NCI-H510A treated with DMSO at 0.1 percent for 48 hours (cell line): ENCODE results near the gene MED27.

Experiments
- DNase-seq: peaks from one replicate; lab custom pipeline; 2025; lab: John Stamatoyannopoulos, UW

MED27 gene

GRCh38 chr9:131836021-131836420 lies 243.6 kb downstream of the MED27 start:
- DNase-seq, result no peak

DNA sequence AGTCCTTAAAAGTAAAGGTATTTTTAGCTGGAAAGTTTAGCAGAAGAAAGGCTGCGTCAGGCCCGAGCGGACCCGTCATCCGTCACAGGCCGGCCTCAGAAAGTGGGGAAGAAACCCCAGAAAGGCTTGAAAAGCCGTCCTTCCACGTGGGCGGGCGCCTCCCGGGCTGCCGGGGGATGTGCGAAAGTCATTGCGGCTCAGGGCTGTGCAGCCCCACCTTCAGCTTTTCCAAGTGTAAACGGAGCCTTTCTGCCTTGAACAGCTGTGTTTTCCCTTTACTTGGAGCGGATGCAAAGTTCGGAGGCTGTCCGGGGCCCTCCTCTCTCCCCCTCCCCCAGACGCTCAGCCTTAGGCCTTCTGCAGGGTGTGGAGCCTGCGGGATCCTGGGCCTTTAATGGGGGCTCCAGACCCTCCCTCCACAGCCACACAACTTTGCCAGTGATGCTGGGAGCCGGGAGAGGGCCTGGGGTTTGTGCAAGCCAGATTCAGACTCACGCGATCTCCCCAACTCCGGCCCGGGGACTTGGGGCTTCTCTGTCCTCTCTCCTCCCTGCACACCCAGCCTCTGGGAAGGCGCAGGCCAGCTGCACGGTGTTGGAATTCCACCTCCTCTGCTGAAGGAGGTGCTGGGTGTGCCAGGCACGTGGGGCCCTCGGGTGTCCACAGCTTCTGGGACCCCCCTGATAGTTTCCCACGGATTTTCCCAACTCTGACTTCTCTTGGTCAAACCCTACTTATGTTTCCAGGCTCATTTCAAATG lies 244.3 kb downstream of the MED27 start:
- no peak for DNase-seq

- DNase-seq, result no peak
Measured at GRCh38 chr9:131834721-131835120, 244.9 kb downstream of the MED27 start.

- DNase-seq, result no peak
Measured at GRCh38 chr9:131833906-131834305, 245.8 kb downstream of the MED27 start.

DNA sequence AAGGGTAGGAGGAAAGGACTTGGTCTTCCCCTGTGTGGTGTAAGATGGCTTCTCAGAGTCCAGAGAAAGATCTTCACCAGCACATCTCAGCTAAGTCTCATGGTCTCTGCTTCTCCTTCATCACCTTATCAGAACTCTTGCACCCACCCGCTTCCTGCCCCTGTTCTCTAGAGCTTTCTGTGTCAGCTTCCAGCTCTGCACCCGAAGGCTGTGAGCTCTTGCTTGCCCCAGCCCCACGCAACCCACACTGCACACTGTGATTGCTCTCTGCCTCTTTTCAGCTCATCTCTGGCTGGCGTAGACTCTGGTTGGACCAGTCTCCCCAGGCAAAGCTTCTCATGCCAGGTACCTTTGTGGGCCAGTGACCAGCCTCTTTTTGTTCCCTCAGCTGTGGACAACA lies 246.6 kb downstream of the MED27 start:
- no peak for DNase-seq

DNA sequence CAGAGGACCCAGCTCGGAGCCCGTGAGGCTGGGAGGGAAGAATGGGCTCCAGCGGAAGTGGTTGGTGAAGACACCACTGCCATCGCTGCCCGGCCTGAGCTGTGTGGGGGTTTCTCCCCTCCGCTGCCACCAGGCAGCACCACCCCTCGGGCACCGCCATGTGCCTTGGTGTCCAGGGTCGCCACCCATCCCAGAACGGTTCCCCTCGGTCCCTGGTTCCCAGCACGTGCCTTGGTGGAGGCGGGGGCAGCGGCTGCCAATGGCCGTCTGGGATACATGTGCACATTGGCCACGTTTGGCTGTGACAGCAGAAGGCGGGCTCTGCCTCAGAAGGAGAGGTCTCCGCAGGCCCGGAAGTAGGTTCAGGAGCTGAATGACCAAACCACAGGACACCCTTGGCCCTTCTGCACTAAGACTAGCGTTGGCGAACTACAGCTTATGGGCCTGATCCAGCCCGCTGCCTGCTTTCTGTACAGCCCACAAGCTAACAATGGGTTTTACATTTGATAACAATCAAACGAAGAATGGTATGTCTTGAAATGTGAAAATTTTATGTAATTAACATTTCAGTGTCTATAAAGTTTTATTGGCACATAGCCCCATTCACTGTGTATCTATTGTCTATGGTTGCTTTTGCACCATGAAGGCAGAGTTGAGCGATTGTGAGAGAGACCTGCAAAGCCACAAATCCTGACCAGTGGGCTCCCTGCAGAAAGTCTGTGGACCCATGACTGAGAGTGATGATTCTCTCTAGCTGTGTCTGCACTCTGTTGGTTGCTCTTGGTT lies 248.1 kb downstream of the MED27 start:
- no peak for DNase-seq

GRCh38 chr9:131827821-131828369 lies 251.8 kb downstream of the MED27 start:
- DNase-seq, result no peak

DNA sequence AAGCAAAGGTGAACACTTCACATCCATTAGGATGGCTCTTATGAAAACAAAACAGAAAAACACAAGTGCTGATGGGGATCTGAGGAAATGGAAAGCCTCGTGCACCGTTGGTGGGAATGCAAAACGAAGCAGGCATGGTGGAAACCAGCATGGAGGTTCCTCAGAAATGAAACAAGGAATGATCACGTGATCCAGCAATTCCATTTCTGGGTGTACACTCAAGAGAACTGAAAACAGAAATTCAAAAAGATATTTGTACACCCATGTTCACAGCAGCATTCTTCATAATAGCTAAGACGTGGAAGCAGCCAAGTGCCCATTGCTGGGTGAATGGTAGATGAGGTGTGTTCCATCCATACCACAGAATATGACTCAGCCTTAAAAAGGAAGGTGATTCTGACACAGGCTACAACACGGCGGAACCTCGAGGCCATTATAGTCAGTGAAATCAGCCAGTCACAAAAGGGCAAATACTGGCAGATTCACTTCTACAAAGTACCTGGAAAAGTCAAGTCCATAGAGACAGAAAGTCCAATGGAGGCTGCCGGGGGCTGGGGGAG lies 252.6 kb downstream of the MED27 start:
- no peak for DNase-seq

GRCh38 chr9:131826053-131826452 lies 253.6 kb downstream of the MED27 start:
- DNase-seq, result no peak

- DNase-seq, result no peak
Measured at GRCh38 chr9:131824953-131825495, 254.6 kb downstream of the MED27 start.

DNA sequence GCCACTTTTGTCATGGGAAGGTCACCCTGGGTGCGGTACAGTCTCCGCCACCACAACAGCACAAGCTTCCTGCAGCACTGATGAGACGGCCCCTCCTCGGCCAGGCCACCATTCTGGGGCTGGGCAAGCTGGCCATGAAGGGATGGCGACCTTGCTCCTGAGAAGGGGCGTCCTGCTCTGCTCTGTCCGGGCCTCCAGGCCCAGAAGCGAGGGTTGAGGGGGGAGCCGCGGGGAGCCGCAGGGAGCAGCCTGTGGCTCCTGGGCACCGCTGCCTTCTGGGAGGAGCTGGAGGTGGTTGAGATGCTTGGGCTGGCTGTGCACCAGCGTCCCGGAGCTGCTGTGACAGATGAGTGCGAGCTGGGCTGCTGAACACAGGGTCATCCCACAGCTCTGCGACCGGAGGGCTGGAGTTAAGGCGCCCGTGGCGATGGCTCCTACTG lies 255.5 kb downstream of the MED27 start:
- no peak for DNase-seq

DNA sequence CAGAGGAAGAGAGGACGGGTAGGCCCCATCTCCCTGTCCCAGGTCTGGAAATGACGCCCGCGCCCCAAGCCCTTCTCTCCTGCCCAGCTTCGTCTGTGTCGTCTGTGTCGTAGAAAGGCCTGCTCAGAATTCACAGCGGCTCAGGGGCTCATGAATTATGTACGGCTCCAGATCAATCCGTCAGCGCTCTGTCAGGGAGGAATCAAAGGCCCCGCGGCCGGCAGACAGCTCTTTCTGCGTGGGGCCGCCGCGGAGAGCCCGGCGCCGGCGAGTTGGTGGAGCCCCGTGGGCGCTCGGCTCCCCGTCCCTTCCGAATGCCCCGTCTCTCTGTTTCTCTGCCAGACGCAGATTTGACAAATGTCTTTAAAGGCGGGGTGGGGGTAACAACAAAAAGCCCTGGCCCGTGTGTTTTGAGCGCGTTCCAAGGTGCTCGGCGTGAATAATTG lies 255.9 kb downstream of the MED27 start:
- DNase-seq, result no peak

DNA sequence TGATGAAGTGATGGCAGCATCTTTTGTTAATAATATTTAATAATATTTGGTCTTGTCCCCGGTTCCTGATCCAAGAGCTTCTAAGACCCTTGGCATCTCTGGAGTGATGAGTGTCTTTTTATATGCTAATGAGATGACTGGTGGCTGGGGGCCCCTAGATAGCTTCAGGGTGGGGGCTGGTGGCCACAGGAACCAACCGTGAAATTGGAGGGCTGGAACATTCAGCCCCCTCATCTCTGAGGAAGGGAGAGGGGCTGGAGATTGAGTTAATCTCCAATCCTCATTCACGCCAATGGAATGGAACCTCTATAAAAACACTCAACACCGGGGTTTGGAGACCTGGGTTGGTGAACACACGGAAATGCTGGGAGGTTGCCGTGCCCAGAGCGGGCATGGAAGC lies 261.6 kb downstream of the MED27 start:
- no peak for DNase-seq

DNA sequence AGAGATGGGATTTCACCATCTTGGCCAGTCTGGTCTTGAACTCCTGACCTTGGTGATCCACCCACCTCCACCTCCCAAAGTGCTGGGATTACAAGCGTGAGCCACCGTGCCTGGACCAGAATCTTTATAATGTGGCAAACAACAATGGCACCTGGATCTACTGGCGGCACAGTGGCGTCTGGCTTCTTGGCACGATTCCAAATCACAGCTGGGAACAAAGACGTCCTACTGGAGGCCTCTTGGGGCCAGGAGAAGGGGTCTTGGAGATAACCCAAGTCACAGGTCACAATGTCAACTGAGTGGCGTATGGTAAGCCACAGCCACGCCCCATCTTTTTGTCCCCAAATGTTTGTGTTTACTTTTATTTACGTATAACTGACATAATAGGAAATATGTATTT lies 262.0 kb downstream of the MED27 start:
- DNase-seq, result peak; percentile 73

DNA sequence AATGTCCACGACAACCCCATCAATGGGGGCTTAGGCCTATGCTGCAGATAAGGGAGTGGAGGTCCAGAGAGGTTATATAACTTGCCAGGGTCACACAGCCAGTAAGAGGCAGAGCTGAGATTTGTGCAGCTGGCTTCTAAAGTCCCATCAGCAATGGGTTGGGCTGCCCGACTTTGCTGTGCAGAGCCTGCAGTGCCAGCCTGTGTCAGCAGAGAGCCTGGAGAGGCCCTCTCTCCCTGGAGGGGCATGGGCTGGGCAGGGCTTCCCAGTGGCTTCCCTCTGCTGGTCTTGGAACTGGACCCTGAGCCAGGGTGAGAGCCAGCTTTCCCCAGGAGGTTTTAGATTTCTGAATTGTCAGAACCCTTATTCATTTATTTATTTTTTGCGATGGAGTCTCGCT lies 262.6 kb downstream of the MED27 start:
- DNase-seq, result no peak

- DNase-seq, result peak; percentile 68
Measured at GRCh38 chr9:131815970-131816873, 263.4 kb downstream of the MED27 start.

DNA sequence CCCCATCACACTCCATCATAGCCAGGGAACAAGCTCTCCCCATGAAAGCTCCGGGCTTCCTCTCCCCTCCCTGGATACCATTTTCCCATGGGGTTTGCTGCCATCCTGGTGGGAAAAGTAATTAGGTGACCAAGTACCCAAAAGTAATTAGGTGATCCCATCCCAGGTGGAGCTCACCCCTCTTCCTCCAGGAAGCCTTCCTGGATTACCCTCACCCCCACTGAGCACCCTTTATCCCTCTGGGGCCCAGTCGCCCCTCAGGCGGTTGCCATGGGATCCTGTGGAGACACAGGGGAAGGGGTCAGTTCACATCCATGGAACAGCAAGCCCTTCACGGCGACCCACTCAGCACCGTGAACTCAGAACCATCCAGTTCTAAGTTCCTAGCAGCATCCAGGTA lies 265.0 kb downstream of the MED27 start:
- no peak for DNase-seq

DNA sequence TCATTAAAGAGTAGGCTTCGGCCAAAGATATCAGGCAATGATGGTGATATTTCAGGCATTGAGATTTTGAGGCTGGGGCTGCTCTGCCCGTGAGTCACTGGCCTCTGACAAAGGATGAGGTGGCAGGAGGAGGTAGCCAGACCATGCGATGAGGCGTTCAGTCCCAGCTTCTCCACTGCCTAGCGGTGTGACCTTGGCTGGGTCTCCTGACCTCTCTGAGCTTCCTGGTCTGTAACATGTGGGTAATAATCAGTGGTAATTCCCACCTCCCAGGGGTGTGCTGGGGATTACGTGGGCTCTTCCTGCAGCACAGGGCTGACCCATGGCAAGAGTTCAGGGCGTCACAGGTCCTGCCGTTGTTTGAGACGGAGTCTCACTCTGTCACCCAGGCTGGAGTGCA lies 266.6 kb downstream of the MED27 start:
- no peak for DNase-seq

- no peak for DNase-seq
Measured at GRCh38 chr9:131812116-131812790, 267.4 kb downstream of the MED27 start.

- DNase-seq, result no peak
Measured at GRCh38 chr9:131811405-131811804, 268.3 kb downstream of the MED27 start.
